H7 (cell line): ENCODE results near the gene RGL1. TPM values are rescaled to one million over a fixed set of nuclear protein-coding genes. Genes with fewer than 3 reads are reported as not detected.
A peak's percentile ranks its signal among the peaks of the same experiment; 100 is the strongest.

Source experiments
- DNase-seq: peaks from one replicate; pipeline ENCODE4 v3.0.0; 2012
- H3K27me3 ChIP-seq: 2 replicates; pipeline ENCODE4 v1.6.0; 2011; ENCODE audit warnings: mild to moderate bottlenecking, low read length; ENCODE audit not compliant: control insufficient read depth, insufficient read depth
- H3K36me3 ChIP-seq: replicated peaks from 2 replicates; pipeline ENCODE4 v1.5.1; 2011; ENCODE audit warnings: low read length; ENCODE audit not compliant: control insufficient read depth, insufficient read depth
- H3K4me3 ChIP-seq: 2 replicates; pipeline ENCODE4 v1.5.1; 2011; ENCODE audit warnings: low read depth, mild to moderate bottlenecking, control low read depth, low read length, moderate library complexity; ENCODE audit not compliant: insufficient read depth
- total RNA-seq: library from RNA; depleted of rRNA; stranded (reverse); fragments of >200 nt; shearing (Covaris generic); gene quantifications from 2 replicates; pipeline ENCODE4 v1.2.3, GENCODE V29; 2014

RGL1 gene
- total RNA-seq, 1 experiment from 2014 or later, result 3.2 TPM

DNA sequence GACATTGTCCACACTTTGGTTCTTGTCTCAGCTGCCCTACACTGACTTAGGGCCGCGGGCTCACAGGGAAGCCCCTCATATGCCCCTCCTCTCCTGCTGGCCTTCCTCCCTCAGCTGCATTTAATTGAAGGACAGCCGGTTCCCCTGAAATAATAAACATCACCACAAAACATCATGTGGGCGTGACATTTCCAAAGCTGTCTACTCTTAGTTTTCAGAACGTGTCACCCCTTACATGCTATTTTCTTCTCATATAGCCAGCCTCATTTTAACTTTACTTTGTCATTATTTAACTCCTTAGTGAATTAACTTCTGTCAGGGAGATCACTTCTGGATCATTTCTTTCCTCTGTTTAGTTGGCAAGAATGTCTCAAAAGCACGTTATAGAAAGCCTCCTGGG, 129.4 kb downstream of the RGL1 start:
- DNase-seq, result no peak
- Histone ChIP-seq H3K27me3 (no peaks in the 10 kb centered on the region), H3K4me3 (no peak overlapping the region), H3K36me3 (no peaks in the 10 kb centered on the region)

DNA sequence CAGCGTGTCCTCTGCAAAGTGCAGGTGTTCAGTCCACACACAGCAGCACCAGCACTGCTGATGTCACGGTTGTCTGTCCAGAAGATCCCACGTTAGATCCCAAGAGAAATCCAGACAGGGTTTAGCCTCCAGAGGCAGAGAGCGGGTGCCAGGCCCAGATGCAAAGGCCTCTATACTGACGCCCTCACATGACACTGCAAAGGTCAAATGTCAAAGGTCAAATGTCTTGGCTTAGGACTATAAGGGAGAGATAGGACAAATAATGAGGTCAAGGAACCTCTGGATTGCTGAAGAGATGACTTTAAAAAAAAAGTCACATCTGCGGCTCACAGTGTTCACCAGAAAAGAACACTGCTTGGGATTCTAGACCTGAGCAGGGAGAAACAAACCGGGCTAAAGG, 131.1 kb downstream of the RGL1 start:
- Histone ChIP-seq H3K36me3 (no peaks in the 10 kb centered on the region), H3K4me3 (no peak overlapping the region), H3K27me3 (no peaks in the 10 kb centered on the region; the same call in 1 of the 2 replicates)
- no peak for DNase-seq

- no peak overlapping the region for H3K4me3 ChIP-seq
- H3K27me3 ChIP-seq, result no peaks in the 10 kb centered on the region; the same call in 1 of the 2 replicates
- DNase-seq, result no peak
- no peaks in the 10 kb centered on the region for H3K36me3 ChIP-seq
Measured at GRCh38 chr1:183936791-183937190, 131.9 kb downstream of the RGL1 start.

GRCh38 chr1:183937611-183938010, 132.7 kb downstream of the RGL1 start:
- Histone ChIP-seq H3K4me3 (no peak overlapping the region), H3K36me3 (no peaks in the 10 kb centered on the region), H3K27me3 (no peaks in the 10 kb centered on the region; the same call in 1 of the 2 replicates)
- DNase-seq, result no peak

DNA sequence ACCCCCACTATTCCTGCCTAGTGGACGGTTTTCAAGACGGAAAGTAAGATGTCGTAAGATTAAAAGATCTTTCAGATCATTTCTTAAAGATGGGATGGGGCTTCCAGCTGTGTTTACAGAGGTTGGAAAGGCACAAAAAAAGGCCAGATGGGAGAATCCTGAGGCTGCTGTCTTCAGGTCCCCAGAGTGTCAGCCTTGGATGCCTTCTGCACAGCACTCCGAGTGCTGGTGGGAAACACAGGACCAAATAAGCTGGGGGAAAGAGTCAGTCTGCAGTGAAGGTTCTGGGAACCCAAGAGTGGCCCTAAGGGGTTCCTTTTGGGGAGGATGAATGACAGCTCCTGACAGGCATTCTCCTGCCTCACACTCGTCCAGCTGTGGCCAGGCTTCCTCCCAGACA, 136.1 kb downstream of the RGL1 start:
- no peak for DNase-seq
- Histone ChIP-seq H3K4me3 (no peak overlapping the region), H3K27me3 (peaks cover 23% of the 10 kb centered on the region), H3K36me3 (no peaks in the 10 kb centered on the region)

DNA sequence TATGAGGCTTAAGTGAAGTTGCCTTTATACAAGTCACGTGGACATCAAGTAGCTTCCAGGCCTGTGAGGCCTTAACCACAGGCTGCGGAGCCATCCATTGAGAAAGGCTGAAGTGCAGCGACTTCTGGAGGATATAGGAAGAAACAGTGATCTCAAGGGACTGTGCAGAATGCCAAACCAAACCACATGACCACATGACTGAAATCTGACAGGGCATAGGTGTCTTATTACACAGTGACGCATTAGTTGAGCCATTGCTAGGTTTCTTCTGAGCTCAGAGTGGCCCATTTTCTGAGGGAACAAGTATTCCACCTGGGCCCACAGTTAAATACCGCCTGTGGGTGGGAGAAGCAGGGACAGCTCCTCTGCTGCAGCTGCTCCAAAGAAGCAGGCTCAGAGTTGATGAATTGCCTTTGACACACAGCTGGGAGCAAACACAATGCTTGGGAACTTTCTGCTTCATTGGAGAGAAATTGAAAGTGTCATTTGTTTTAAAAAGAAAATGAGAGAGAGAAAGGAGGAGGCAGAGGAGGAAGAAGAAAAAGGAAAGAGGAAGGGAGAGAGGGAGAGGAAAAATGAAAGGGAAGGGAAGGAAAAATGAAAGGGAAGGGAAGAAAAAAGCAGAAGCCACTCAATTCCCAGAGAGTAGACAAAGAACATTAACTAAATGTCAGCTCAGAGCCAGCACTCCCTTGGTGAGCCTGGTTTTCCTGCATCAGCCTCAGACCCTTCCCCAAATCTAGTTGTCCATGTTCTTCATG, 138.2 kb downstream of the RGL1 start:
- no peak for DNase-seq
- H3K36me3 ChIP-seq, result no peaks in the 10 kb centered on the region

DNA sequence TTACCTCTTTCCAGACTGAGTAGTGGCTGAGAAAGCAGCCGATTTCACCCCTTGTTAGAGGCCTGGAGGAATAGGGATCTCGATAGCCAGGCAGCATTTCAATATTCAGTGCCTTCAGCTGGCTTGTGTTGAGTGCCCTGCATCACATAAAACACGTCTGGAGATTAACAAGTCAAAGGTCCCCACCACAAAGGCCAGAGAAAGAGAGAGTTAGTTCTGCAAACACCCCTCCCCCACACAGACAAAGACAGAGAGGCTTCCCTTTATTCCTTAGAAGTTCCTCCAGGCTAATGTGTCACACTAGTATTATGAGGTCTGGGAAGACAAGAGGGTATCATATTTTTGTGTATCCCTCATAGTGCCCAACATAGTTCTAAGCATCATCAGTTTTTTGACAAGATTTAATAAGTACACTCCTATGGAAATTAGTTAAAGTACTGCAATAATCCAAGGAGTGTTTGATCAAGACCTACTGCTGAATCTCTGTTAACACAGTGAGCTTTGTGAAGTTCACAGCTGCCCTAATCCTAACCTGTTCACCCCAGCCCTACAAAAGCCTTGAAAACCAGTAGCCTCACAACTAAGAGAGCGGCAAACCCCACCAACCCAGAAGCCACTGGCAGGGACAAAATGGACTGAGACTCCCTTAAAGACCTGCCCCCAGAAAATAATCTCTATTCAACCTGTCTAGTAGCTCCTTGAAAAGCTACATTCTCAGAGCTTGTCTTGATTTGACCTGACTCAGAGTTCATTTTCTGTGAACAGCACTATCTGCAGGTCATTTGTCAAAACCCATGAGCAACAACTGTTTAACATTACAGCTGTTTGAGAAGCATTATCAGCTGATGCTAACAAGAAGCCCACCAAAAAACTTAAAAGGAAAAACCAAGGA, 140.8 kb downstream of the RGL1 start:
- H3K36me3 ChIP-seq, result no peaks in the 10 kb centered on the region
- DNase-seq, result peak; percentile 56
- peaks cover 31% of the 10 kb centered on the region for H3K27me3 ChIP-seq
- H3K4me3 ChIP-seq, result no peak overlapping the region

More for the DNA sequence above, 138.2 kb downstream of the RGL1 start:
- Histone ChIP-seq H3K4me3 (no peak overlapping the region), H3K27me3 (peaks cover 31% of the 10 kb centered on the region)

DNA sequence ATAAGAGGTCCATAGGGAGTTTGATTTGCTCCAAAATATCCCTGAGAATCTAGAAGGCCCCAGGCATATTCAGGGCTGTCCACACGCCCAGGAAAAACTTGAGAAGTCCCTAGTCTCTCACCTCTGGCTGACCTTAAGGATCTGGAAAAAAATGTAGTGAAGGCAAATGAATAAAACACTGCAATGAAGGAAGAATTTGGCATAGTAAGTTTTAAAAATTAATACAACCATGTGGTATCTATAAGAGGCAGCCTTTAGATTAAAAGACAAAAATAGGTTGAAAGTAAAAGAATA, 141.3 kb downstream of the RGL1 start:
- DNase-seq, result no peak
- Histone ChIP-seq H3K27me3 (peaks cover 31% of the 10 kb centered on the region), H3K4me3 (no peak overlapping the region), H3K36me3 (no peaks in the 10 kb centered on the region)

DNA sequence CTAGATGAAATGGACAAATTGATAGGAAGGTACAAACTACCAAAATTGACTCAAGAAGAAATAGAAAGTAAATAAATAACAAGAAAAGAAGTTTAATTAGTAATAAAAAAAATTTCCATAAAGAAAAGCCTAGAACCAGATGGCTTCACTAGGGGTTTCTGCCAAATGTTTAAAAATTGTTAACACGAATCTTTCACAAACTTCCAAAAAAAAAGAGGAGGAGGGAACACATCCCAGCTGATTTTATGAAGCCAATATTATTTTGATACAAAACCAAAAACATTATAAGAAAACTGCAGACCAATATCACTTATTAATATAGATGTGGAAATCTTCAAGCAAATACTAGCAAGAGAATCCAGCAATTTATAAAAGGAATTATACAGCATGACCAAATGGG, 143.1 kb downstream of the RGL1 start:
- no peak for DNase-seq
- H3K4me3 ChIP-seq, result no peak overlapping the region
- no peaks in the 10 kb centered on the region for H3K36me3 ChIP-seq
- peaks cover 31% of the 10 kb centered on the region for H3K27me3 ChIP-seq

- H3K4me3 ChIP-seq, result no peak overlapping the region
- no peaks in the 10 kb centered on the region for H3K36me3 ChIP-seq
- H3K27me3 ChIP-seq, result no peaks in the 10 kb centered on the region; the same call in 1 of the 2 replicates
- no peak for DNase-seq
Measured at GRCh38 chr1:183952101-183952500, 147.2 kb downstream of the RGL1 start.

DNA sequence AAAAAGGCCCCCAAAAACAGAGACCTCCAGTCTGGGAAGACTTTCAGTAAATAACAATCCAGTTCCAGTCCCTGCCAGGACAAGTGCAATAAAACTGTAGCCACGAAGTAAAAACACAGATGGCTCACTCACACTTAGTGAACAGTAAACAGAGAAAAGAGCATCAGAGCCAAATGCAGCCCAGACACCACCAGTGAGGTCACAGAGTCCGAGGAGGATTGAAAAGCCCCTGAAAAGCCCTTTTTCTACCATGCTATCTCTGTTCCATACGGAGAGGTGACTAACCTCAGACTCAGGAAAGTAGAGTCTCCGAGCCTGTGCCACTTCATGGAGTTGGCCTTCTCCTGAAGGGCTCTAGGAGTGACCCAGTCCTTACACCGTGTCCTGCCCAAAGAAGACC, 148.1 kb downstream of the RGL1 start:
- Histone ChIP-seq H3K27me3 (no peaks in the 10 kb centered on the region), H3K36me3 (no peaks in the 10 kb centered on the region), H3K4me3 (no peak overlapping the region)
- DNase-seq, result no peak

GRCh38 chr1:183954496-183954895, 149.6 kb downstream of the RGL1 start:
- H3K4me3 ChIP-seq, result no peak overlapping the region
- no peak for DNase-seq
- H3K36me3 ChIP-seq, result no peaks in the 10 kb centered on the region
- no peaks in the 10 kb centered on the region for H3K27me3 ChIP-seq

- no peak overlapping the region for H3K4me3 ChIP-seq
- H3K27me3 ChIP-seq, result no peaks in the 10 kb centered on the region
- no peaks in the 10 kb centered on the region for H3K36me3 ChIP-seq
- no peak for DNase-seq
Measured at GRCh38 chr1:183956559-183957188, 151.8 kb downstream of the RGL1 start.

GRCh38 chr1:183957216-183957830, 152.4 kb downstream of the RGL1 start:
- H3K27me3 ChIP-seq, result no peaks in the 10 kb centered on the region
- DNase-seq, result no peak
- no peak overlapping the region for H3K4me3 ChIP-seq
- H3K36me3 ChIP-seq, result no peaks in the 10 kb centered on the region
